Fibroblast of the aortic adventitia (primary cell): ENCODE measurements around the gene CERK. TPM values are rescaled to one million over a fixed set of nuclear protein-coding genes. Genes with fewer than 3 reads are reported as not detected.

Experiments
- DNase-seq: peaks from one replicate; pipeline ENCODE4 v3.0.0-alpha.2; 2010; ENCODE audit warnings: low read depth
- H3K4me3 ChIP-seq: 2 replicates; pipeline ENCODE4 v1.5.1; 2011; ENCODE audit warnings: low read depth, mild to moderate bottlenecking, control low read depth, low read length, moderate library complexity
- total RNA-seq: library from RNA; depleted of rRNA; stranded (reverse); fragments of >200 nt; gene quantifications from 2 replicates; pipeline ENCODE4 v1.2.3, GENCODE V29; 2012; ENCODE audit warnings: low replicate concordance
- TF ChIP-seq, protein P1 (sequence below): IDR thresholded peaks from 2 replicates; pipeline ENCODE4 v1.5.1; 2011; ENCODE audit warnings: mild to moderate bottlenecking, low read length, control low read depth, inconsistent platforms; ENCODE audit not compliant: insufficient read depth

CERK gene
- total RNA-seq, 1 donor, result 39.4 TPM

DNA sequence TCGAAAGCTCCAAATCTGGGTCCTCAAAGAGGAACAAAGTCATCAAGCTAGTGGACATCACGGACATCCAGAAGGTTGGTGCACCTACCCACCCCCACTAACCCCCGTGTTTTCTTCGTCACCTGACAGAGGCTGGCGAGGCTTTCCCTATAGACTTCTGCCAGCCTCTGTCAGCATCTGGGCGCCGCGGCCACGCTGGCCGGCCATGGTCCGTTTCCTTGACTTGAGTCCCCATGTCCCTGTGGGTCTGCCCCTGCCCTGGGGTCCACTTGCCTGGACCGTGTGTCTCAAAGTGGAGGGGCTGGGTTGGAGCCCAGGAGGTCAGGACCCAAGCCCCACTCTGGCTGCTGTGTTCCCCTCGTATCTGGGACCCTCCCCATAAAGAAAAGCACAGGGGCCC is 62.6 kb downstream of the CERK start:
- TF ChIP-seq, protein P1, sequence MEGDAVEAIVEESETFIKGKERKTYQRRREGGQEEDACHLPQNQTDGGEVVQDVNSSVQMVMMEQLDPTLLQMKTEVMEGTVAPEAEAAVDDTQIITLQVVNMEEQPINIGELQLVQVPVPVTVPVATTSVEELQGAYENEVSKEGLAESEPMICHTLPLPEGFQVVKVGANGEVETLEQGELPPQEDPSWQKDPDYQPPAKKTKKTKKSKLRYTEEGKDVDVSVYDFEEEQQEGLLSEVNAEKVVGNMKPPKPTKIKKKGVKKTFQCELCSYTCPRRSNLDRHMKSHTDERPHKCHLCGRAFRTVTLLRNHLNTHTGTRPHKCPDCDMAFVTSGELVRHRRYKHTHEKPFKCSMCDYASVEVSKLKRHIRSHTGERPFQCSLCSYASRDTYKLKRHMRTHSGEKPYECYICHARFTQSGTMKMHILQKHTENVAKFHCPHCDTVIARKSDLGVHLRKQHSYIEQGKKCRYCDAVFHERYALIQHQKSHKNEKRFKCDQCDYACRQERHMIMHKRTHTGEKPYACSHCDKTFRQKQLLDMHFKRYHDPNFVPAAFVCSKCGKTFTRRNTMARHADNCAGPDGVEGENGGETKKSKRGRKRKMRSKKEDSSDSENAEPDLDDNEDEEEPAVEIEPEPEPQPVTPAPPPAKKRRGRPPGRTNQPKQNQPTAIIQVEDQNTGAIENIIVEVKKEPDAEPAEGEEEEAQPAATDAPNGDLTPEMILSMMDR, result no peak
- H3K4me3 ChIP-seq, result no peak overlapping the region
- no peak for DNase-seq

DNA sequence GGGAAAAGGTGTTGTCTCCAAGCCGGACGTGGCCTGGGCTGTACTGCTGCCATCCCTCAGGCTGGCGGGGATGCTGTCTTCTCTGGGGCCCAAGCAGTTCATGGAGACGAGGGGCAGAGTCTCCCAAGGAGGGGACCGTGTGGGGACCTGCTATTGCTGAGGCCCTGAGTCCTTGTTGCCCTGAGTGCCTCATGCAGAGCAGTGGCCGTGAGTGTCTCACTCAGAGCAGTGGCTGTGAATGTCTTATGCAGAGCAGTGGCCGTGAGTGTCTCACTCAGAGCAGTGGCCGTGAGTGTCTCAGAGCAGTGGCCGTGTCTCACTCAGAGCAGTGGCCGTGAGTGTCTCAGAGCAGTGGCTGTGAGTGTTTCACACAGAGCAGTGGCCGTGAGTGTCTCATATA is 63.1 kb downstream of the CERK start:
- TF ChIP-seq, protein P1, result no peak
- no peak for DNase-seq
- no peak overlapping the region for H3K4me3 ChIP-seq

DNA sequence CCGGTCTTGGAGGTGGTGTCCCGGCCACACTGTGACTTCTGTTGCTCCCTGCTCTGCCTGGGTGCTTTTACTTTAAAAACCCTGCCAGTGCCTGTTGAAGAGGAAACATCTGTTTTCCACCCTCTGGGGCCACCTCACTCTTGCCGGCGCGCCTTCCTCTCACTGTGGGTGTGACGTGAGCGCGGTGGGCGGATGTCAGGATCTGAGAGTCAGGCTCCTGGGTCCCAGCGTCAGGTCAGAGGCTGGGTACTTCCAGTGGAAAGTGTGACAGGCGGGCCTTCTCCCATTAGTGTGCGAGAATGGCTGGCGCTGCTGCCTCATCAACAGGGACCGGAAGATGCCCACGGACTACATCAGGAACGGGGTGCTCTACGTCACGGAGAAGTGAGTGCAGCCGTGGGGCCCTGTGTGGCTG is 63.7 kb downstream of the CERK start:
- H3K4me3 ChIP-seq, result no peak overlapping the region
- no peak for DNase-seq
- TF ChIP-seq, protein P1, result no peak

DNA sequence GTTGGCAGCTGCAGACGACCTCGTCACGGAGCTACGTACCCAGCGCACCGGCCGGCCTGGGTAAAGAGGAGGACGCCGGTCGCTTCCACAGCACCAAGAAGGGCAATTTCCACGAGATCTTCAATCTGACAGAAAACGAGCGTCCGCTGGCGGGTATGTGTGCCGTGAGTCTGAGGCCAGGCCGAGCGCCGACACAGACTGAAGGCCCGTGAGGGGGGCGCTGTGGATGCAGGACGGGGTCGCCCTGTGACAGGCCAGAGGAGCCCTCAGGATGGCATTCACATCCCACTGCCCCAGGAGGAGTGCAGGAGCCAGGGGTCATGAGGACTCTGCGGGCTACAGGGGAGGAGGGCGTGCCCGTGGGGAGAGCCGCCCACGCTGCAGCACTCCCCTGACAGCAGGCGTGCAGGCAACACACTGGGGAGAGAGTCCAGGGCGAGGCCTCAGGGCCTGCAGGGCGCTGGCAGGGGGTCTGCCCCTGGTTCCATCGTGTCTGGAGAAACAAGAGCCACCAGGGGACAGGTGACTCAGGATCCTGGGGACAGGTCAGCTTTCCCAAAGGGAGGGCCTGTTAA is 64.3 kb downstream of the CERK start:
- no peak overlapping the region for H3K4me3 ChIP-seq
- no peak for DNase-seq
- TF ChIP-seq, protein P1, result no peak

DNA sequence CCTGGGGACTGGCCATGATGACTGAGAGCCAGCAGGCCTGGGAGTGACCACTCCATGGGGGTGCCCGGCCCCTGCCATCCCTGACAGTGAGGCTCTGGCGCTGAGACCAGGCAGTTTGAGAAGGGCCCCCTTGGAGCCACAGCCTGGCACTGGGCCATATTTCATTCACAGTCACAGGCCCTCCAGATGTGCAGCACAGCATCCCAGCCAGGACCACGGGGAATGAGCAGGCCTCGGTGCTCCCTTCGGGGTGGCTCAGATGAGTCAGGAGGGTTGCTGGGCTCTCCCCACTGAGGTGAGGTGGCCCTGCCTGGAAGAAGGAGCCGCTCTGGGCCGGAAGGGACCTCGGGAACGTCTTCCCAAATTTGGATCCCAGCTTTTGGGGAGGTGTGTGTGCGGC is 64.8 kb downstream of the CERK start:
- no peak for DNase-seq
- H3K4me3 ChIP-seq, result no peak overlapping the region
- TF ChIP-seq, protein P1, result no peak

DNA sequence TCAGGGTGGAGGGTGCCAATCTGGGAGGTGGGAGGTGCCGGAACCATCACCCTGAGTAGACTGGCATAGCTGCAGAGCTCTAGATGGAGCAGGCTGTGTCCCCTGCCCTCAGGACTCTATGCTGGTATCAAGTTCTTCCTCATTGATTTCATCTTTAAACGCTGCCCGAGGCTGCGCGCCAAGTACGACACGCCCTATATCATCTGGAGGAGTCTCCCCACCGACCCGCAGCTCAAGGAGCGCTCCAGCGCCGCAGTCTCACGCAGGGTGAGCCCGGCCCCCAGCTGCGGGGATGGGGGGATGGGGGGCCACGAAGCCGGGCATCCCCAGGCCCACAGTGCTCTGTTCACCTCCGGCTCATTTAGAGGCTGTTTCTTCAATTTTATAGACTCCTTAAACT is 65.3 kb downstream of the CERK start:
- no peak for DNase-seq
- no peak overlapping the region for H3K4me3 ChIP-seq
- TF ChIP-seq, protein P1, result no peak

DNA sequence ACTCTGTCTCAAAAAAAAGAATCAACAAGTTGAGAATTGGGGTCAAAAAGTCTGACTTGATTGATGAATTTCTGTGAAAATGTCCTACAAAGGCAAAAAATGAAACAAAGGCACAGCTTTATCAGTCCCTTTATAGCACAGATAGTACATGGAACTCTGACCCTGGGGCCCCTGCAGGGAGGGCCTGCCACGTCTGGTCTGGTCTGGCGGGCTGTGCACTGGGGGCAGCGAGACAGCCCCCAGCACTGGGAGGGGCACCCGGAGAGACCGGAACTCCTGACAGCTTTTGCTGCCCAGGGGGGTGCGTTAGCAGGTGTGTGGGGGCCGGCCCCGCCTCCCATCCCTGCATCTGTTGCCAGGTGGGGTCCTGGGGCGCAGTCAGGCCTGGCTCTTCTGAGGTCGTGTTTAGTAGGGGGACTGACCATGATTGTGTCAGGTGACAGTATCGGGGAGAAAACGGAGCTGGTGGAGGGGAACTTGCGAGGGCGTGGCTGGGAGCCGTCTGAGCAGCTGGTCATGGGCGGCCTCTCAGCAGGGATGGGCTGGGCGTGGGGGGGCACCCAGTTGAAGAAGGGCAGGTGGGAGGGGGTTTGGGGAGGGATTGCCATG is 66.1 kb downstream of the CERK start:
- H3K4me3 ChIP-seq, result no peak overlapping the region
- TF ChIP-seq, protein P1, result no peak
- DNase-seq, result no peak
